Trophoblast cell (in vitro differentiated cells and primary cell): ENCODE data around the gene SCYGR2.

Experiments
- DNase-seq, 2 donors: peaks; one replicate each; pipeline ENCODE4 v3.0.0-alpha.2; 2016
- H2AFZ ChIP-seq: 2 replicates; pipeline ENCODE4 v1.6.1; 2013; ENCODE audit warnings: low read length, moderate library complexity, mild to moderate bottlenecking; ENCODE audit not compliant: insufficient read depth, poor library complexity
- H2AK5ac ChIP-seq: 2 replicates; pipeline ENCODE4 v1.6.1; 2013; ENCODE audit warnings: mild to moderate bottlenecking, low read length
- H2BK120ac ChIP-seq: 2 replicates; pipeline ENCODE4 v1.6.1; 2013; ENCODE audit warnings: low read length, mild to moderate bottlenecking, moderate library complexity; ENCODE audit not compliant: insufficient read depth, poor library complexity
- H2BK12ac ChIP-seq: 2 replicates; pipeline ENCODE4 v1.6.1; 2013; ENCODE audit warnings: mild to moderate bottlenecking, low read length, moderate library complexity
- H2BK5ac ChIP-seq: 2 replicates; pipeline ENCODE4 v1.6.1; 2013; ENCODE audit warnings: low read length, low read depth, moderate library complexity, mild to moderate bottlenecking; ENCODE audit not compliant: poor library complexity
- H3K14ac ChIP-seq: 2 replicates; pipeline ENCODE4 v1.6.1; 2013; ENCODE audit warnings: mild to moderate bottlenecking, low read length
- H3K18ac ChIP-seq: 2 replicates; pipeline ENCODE4 v1.6.1; 2013; ENCODE audit warnings: mild to moderate bottlenecking, low read length
- H3K23ac ChIP-seq: 2 replicates; pipeline ENCODE4 v1.6.1; 2013; ENCODE audit warnings: low read length
- H3K27ac ChIP-seq: 2 replicates; pipeline ENCODE4 v1.5.1; 2013; ENCODE audit warnings: low read depth, mild to moderate bottlenecking, inconsistent platforms, low read length, moderate library complexity
- H3K27me3 ChIP-seq: 2 replicates; pipeline ENCODE4 v1.6.1; 2013; ENCODE audit warnings: inconsistent platforms, mild to moderate bottlenecking, low read length, moderate library complexity; ENCODE audit not compliant: insufficient read depth
- H3K36me3 ChIP-seq, 2 experiments: 1 replicate in 1 of 2; 2 replicates in 1 of 2; pipeline ENCODE4 v1.6.1; 2013; ENCODE audit warnings: low read length in 2 of 2, mild to moderate bottlenecking in 2 of 2, moderate library complexity in 1 of 2; ENCODE audit not compliant: insufficient read depth in 2 of 2, control insufficient read depth in 1 of 2
- H3K4ac ChIP-seq: 2 replicates; pipeline ENCODE4 v1.6.1; 2013; ENCODE audit warnings: low read depth, mild to moderate bottlenecking, low read length, moderate library complexity
- H3K4me1 ChIP-seq, 2 experiments: 1 replicate in 1 of 2; 2 replicates in 1 of 2; pipeline ENCODE4 v1.6.1; 2013; ENCODE audit warnings: low read length in 2 of 2, mild to moderate bottlenecking in 2 of 2, moderate library complexity in 1 of 2; ENCODE audit not compliant: insufficient read depth in 2 of 2, control insufficient read depth in 1 of 2
- H3K4me2 ChIP-seq: 2 replicates; pipeline ENCODE4 v1.6.1; 2013; ENCODE audit warnings: inconsistent platforms, mild to moderate bottlenecking, low read length, moderate library complexity
- H3K4me3 ChIP-seq: 2 replicates; pipeline ENCODE4 v1.5.1; 2013; ENCODE audit warnings: mild to moderate bottlenecking, low read depth, low read length, inconsistent platforms
- H3K79me1 ChIP-seq: one replicate; pipeline ENCODE4 v1.6.1; 2013; ENCODE audit warnings: low read length
- H3K79me2 ChIP-seq: 2 replicates; pipeline ENCODE4 v1.6.1; 2013; ENCODE audit warnings: low read length, mild to moderate bottlenecking; ENCODE audit not compliant: control insufficient read depth, insufficient read depth, poor library complexity
- H3K9ac ChIP-seq: 2 replicates; pipeline ENCODE4 v1.6.1; 2013; ENCODE audit warnings: mild to moderate bottlenecking, low read length
- H3K9me3 ChIP-seq: 2 replicates; pipeline ENCODE4 v1.6.1; 2013; ENCODE audit warnings: low read depth, mild to moderate bottlenecking, control low read depth, inconsistent platforms, low read length; ENCODE audit not compliant: insufficient read depth
- H4K12ac ChIP-seq: 2 replicates; pipeline ENCODE4 v1.6.1; 2013; ENCODE audit warnings: low read depth, mild to moderate bottlenecking, low read length, moderate library complexity
- H4K8ac ChIP-seq: 2 replicates; pipeline ENCODE4 v1.6.1; 2013; ENCODE audit warnings: low read depth, mild to moderate bottlenecking, low read length, moderate library complexity
- H4K91ac ChIP-seq: one replicate; pipeline ENCODE4 v1.6.1; 2013; ENCODE audit warnings: low read depth, mild to moderate bottlenecking, low read length, moderate library complexity
- WGBS: extraction: QIAGEN DNeasy Blood & Tissue Kit; methylation state at CpG from one replicate; pipeline ENCODE4 v1.1.7; 2013; ENCODE audit warnings: missing lambda C conversion rate; ENCODE audit not compliant: insufficient read length, insufficient coverage; ENCODE audit errors: extremely low coverage; 5-methylcytosine and 5-hydroxymethylcytosine counted together

SCYGR2 gene

DNA sequence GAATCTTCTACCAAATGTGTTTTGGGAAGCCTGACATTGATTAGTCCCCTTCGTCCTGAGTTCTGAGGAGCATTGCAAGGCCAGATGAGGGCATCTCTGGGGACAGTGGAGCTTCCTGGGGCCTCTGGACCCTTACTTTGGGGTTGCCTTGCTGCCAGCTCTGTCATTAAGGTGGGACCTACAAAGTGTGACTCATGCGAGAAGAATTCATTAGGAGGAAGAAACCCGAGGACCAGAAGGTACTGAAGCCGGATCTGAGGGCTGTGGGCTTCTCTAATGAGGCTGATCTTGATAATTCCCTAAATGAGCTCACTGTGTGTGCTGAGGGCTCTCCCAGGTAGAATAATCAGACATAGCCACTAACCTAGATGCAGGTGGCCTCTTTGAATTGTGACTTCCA, 695 bp upstream of the SCYGR2 start:
- H2BK12ac ChIP-seq: no peak overlapping the region
- no peak for DNase-seq
- no peaks in the 10 kb centered on the region for H3K9me3 ChIP-seq
- H2BK120ac ChIP-seq: no peak overlapping the region
- no peaks in the 10 kb centered on the region for H3K79me2 ChIP-seq
- H3K4me2 ChIP-seq: no peak overlapping the region
- no peak overlapping the region for H3K14ac ChIP-seq
- no peak overlapping the region for H3K27ac ChIP-seq
- H2AFZ ChIP-seq: no peak overlapping the region
- no peak overlapping the region for H3K4me3 ChIP-seq
- no peaks in the 10 kb centered on the region for H3K79me1 ChIP-seq
- H4K91ac ChIP-seq: no peak overlapping the region
- no peak overlapping the region for H2AK5ac ChIP-seq
- H4K8ac ChIP-seq: no peak overlapping the region
- no peak overlapping the region for H4K12ac ChIP-seq
- no peak overlapping the region for H3K23ac ChIP-seq
- no peak overlapping the region for H3K18ac ChIP-seq
- no peaks in the 10 kb centered on the region for H3K4me1 ChIP-seq
- H3K27me3 ChIP-seq: no peaks in the 10 kb centered on the region
- H3K9ac ChIP-seq: no peak overlapping the region
- H2BK5ac ChIP-seq: no peak overlapping the region
- no peaks in the 10 kb centered on the region for H3K36me3 ChIP-seq
- WGBS: no CpG with 5 or more reads among the region's 4 CpGs
- H3K4ac ChIP-seq: no peak overlapping the region

DNA sequence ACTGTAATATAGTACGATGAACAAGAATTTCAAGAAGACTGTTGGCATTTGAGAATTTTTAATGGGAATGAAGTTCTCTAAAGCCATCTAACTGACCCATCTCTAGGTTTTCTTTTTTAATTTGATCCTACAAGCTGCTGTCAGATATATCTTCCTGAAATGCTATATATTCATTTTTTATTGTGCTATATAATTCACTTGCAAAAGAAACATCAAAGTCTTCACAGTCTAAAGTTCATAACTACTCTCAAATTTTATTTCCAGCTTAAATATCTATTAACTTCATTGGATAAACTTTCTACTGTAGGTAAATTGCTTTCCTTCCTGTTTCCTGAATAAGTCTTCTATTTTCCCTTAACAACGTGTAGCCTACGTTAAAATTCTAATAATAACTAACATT, 3.7 kb downstream of the SCYGR2 start:
- H3K18ac ChIP-seq: no peak overlapping the region
- no peak overlapping the region for H3K23ac ChIP-seq
- no peaks in the 10 kb centered on the region for H3K4me1 ChIP-seq
- no peaks in the 10 kb centered on the region for H3K79me2 ChIP-seq
- H2BK120ac ChIP-seq: no peak overlapping the region
- no peak overlapping the region for H4K91ac ChIP-seq
- no peak overlapping the region for H4K12ac ChIP-seq
- no peak overlapping the region for H3K27ac ChIP-seq
- no peak overlapping the region for H2BK12ac ChIP-seq
- no peaks in the 10 kb centered on the region for H3K27me3 ChIP-seq
- no peaks in the 10 kb centered on the region for H3K9me3 ChIP-seq
- no peak overlapping the region for H3K4ac ChIP-seq
- H4K8ac ChIP-seq: no peak overlapping the region
- no peaks in the 10 kb centered on the region for H3K79me1 ChIP-seq
- H2AFZ ChIP-seq: no peak overlapping the region
- no peak overlapping the region for H3K14ac ChIP-seq
- WGBS: no CpG with 5 or more reads among the region's 3 CpGs
- H3K36me3 ChIP-seq: no peaks in the 10 kb centered on the region
- no peak for DNase-seq
- H3K4me3 ChIP-seq: no peak overlapping the region
- H3K4me2 ChIP-seq: no peak overlapping the region
- no peak overlapping the region for H3K9ac ChIP-seq
- no peak overlapping the region for H2BK5ac ChIP-seq
- H2AK5ac ChIP-seq: no peak overlapping the region

DNA sequence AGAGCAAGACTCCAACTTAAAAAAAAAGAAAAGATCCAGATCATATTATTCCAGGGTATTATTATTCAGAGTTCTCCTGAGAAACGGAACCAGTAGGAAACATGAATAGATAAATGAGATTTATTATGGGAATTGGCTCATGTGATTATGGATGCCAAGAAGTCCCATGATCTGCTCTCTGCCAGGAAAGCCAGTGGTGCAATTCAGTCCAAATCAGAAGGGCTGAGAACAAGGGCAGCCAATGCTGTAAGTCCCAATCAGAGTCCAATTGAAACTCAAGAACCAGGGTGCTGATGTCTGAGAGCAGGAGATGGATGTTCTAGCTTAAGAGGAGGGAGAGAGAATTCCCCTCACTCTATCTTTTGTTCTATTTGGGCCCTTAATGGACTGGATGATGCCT, 7.8 kb downstream of the SCYGR2 start:
- Histone ChIP-seq H4K8ac (no peak overlapping the region), H2AFZ (no peak overlapping the region), H2BK120ac (no peak overlapping the region), H3K18ac (no peak overlapping the region), H3K14ac (no peak overlapping the region), H3K9ac (no peak overlapping the region), H4K12ac (no peak overlapping the region), H3K4me2 (no peak overlapping the region), H2BK12ac (no peak overlapping the region), H2BK5ac (no peak overlapping the region), H3K79me1 (no peaks in the 10 kb centered on the region), H3K79me2 (no peaks in the 10 kb centered on the region), H3K4me1 (no peaks in the 10 kb centered on the region), H3K4me3 (no peak overlapping the region), H4K91ac (no peak overlapping the region), H3K36me3 (no peaks in the 10 kb centered on the region), H3K9me3 (no peaks in the 10 kb centered on the region), H3K23ac (no peak overlapping the region), H3K27me3 (no peaks in the 10 kb centered on the region), H3K4ac (no peak overlapping the region), H2AK5ac (no peak overlapping the region), H3K27ac (no peak overlapping the region)
- no peak for DNase-seq
- no CpG with 5 or more reads among the region's 1 CpG for WGBS

DNA sequence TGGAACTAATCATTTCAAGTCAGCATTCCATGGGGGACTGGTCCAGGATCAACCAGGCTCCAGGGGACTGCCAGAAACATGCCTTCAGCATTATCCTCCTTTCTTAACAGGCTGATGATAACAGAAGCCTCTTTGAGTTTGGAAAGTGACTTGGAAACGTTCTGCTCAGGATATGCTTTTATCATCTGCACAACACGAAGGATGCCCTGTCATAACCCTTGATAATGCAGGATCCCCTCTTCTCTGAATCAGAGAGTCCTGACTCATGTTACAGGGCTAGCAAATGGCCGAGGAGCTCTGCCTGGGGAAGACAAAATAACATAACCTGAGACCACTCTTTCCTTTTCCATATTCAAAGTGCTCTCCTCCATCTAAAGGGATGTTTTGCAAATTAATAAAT, 9.2 kb downstream of the SCYGR2 start:
- H3K79me2 ChIP-seq: no peaks in the 10 kb centered on the region
- no peak overlapping the region for H4K91ac ChIP-seq
- H3K4me1 ChIP-seq: no peaks in the 10 kb centered on the region
- H4K12ac ChIP-seq: no peak overlapping the region
- H3K9ac ChIP-seq: no peak overlapping the region
- WGBS: no CpG with 5 or more reads among the region's 3 CpGs
- H3K36me3 ChIP-seq: no peaks in the 10 kb centered on the region
- no peak overlapping the region for H4K8ac ChIP-seq
- H3K4ac ChIP-seq: no peak overlapping the region
- H3K27me3 ChIP-seq: no peaks in the 10 kb centered on the region
- H3K14ac ChIP-seq: no peak overlapping the region
- H2BK12ac ChIP-seq: no peak overlapping the region
- no peak overlapping the region for H3K18ac ChIP-seq
- H2AFZ ChIP-seq: no peak overlapping the region
- no peak overlapping the region for H2BK120ac ChIP-seq
- H3K4me2 ChIP-seq: no peak overlapping the region
- H3K4me3 ChIP-seq: no peak overlapping the region
- no peak overlapping the region for H2BK5ac ChIP-seq
- no peak overlapping the region for H3K23ac ChIP-seq
- DNase-seq: no peak
- H3K79me1 ChIP-seq: no peaks in the 10 kb centered on the region
- no peak overlapping the region for H3K27ac ChIP-seq
- H2AK5ac ChIP-seq: no peak overlapping the region
- H3K9me3 ChIP-seq: no peaks in the 10 kb centered on the region
